H9 (cell line): ENCODE data around the gene GRID2. TPM values are rescaled to one million over a fixed set of nuclear protein-coding genes. Genes with fewer than 3 reads are reported as not detected.

Experiments used
- DNase-seq: peaks from one replicate; pipeline ENCODE4 v3.0.0-alpha.2; 2017
- H2AFZ ChIP-seq: one replicate; pipeline ENCODE4 v1.6.1; 2013; ENCODE audit warnings: mild to moderate bottlenecking, low read length, control low read depth, moderate library complexity
- H2AK5ac ChIP-seq: 2 replicates; pipeline ENCODE4 v1.6.1; 2013; ENCODE audit warnings: low read length, control low read depth, mixed read lengths; ENCODE audit not compliant: insufficient read length
- H2BK120ac ChIP-seq: one replicate; pipeline ENCODE4 v1.6.1; 2013; ENCODE audit warnings: low read depth, mild to moderate bottlenecking, low read length, control low read depth, inconsistent platforms; ENCODE audit not compliant: poor library complexity, severe bottlenecking
- H2BK12ac ChIP-seq: 2 replicates; pipeline ENCODE4 v1.6.1; 2013; ENCODE audit warnings: low read length, control low read depth, mixed read lengths, low read depth; ENCODE audit not compliant: insufficient read length
- H2BK15ac ChIP-seq: 2 replicates; pipeline ENCODE4 v1.6.1; 2013; ENCODE audit warnings: low read depth, low read length, control low read depth
- H2BK20ac ChIP-seq: one replicate; pipeline ENCODE4 v1.6.1; 2013; ENCODE audit warnings: low read depth, mild to moderate bottlenecking, low read length, control low read depth, inconsistent platforms; ENCODE audit not compliant: poor library complexity, severe bottlenecking
- H2BK5ac ChIP-seq: 2 replicates; pipeline ENCODE4 v1.6.1; 2013; ENCODE audit warnings: low read length, control low read depth, mixed read lengths; ENCODE audit not compliant: insufficient read length
- H3K14ac ChIP-seq: 2 replicates; pipeline ENCODE4 v1.6.1; 2013; ENCODE audit warnings: low read length, control low read depth; ENCODE audit not compliant: insufficient read depth
- H3K18ac ChIP-seq: 2 replicates; pipeline ENCODE4 v1.6.1; 2013; ENCODE audit warnings: low read depth, mild to moderate bottlenecking, mixed read lengths, low read length, control low read depth; ENCODE audit not compliant: insufficient read length
- H3K23ac ChIP-seq: 2 replicates; pipeline ENCODE4 v1.6.1; 2013; ENCODE audit warnings: low read length, control low read depth, mixed read lengths, low read depth; ENCODE audit not compliant: insufficient read length
- H3K23me2 ChIP-seq: 2 replicates; pipeline ENCODE4 v1.6.1; 2013; ENCODE audit warnings: low read depth, mild to moderate bottlenecking, mixed read lengths, low read length, control low read depth; ENCODE audit not compliant: insufficient read length, poor library complexity, severe bottlenecking
- H3K27ac ChIP-seq: 2 replicates; pipeline ENCODE4 v1.5.1; 2013; ENCODE audit warnings: low read length, control low read depth, mixed read lengths, low read depth; ENCODE audit not compliant: insufficient read length
- H3K27me3 ChIP-seq: 2 replicates; pipeline ENCODE4 v1.6.1; 2013; ENCODE audit warnings: low read length, control low read depth, inconsistent platforms; ENCODE audit not compliant: insufficient read depth
- H3K4ac ChIP-seq: 2 replicates; pipeline ENCODE4 v1.6.1; 2013; ENCODE audit warnings: low read depth, mild to moderate bottlenecking, control low read depth, inconsistent platforms, low read length, moderate library complexity
- H3K4me1 ChIP-seq: 2 replicates; pipeline ENCODE4 v1.6.1; 2013; ENCODE audit warnings: low read length, control low read depth, inconsistent platforms; ENCODE audit not compliant: insufficient read depth
- H3K4me2 ChIP-seq: 2 replicates; pipeline ENCODE4 v1.6.1; 2013; ENCODE audit warnings: low read length, control low read depth, mixed read lengths; ENCODE audit not compliant: insufficient read length, insufficient read depth
- H3K56ac ChIP-seq: 2 replicates; pipeline ENCODE4 v1.6.1; 2013; ENCODE audit warnings: low read depth, mild to moderate bottlenecking, mixed read lengths, low read length, control low read depth; ENCODE audit not compliant: insufficient read length
- H3K79me1 ChIP-seq: 2 replicates; pipeline ENCODE4 v1.6.1; 2013; ENCODE audit warnings: low read depth, mild to moderate bottlenecking, moderate library complexity, low read length, control low read depth, inconsistent platforms; ENCODE audit not compliant: insufficient read depth, poor library complexity, severe bottlenecking
- H3K79me2 ChIP-seq: 2 replicates; pipeline ENCODE4 v1.6.1; 2013; ENCODE audit warnings: low read length, control low read depth, inconsistent platforms; ENCODE audit not compliant: insufficient read depth
- H3K9ac ChIP-seq: 2 replicates; pipeline ENCODE4 v1.6.1; 2013; ENCODE audit warnings: low read length, control low read depth, mixed read lengths; ENCODE audit not compliant: insufficient read length; ENCODE audit errors: extremely low read depth
- H3K9me3 ChIP-seq: one replicate; pipeline ENCODE4 v1.6.1; 2013; ENCODE audit warnings: low read depth, low read length, inconsistent platforms; ENCODE audit not compliant: control insufficient read depth
- H3T11ph ChIP-seq: one replicate; pipeline ENCODE4 v1.6.1; 2013; ENCODE audit warnings: mild to moderate bottlenecking, low read length, control low read depth, inconsistent platforms
- H4K20me1 ChIP-seq: one replicate; pipeline ENCODE4 v1.6.1; 2013; ENCODE audit not compliant: control insufficient read depth, insufficient read length, insufficient read depth
- H4K5ac ChIP-seq: 2 replicates; pipeline ENCODE4 v1.6.1; 2013; ENCODE audit warnings: low read depth, mild to moderate bottlenecking, mixed read lengths, low read length, control low read depth; ENCODE audit not compliant: insufficient read length
- H4K8ac ChIP-seq: replicated peaks from 2 replicates; pipeline ENCODE4 v1.6.1; 2013; ENCODE audit warnings: low read length, control low read depth, mixed read lengths, low read depth; ENCODE audit not compliant: insufficient read length
- H4K91ac ChIP-seq: 2 replicates; pipeline ENCODE4 v1.6.1; 2013; ENCODE audit warnings: low read depth, mild to moderate bottlenecking, moderate library complexity, mixed read lengths, low read length, control low read depth; ENCODE audit not compliant: insufficient read length
- H3K27ac Mint-ChIP-seq, 3 experiments: 2 replicates in 2 of 3; 3 replicates in 1 of 3; pipeline ENCODE4 v1.8.0; 2020 to 2021; ENCODE audit warnings: mixed read lengths in 3 of 3, mild to moderate bottlenecking in 1 of 3, moderate library complexity in 1 of 3
- H3K27me3 Mint-ChIP-seq: 2 replicates; pipeline ENCODE4 v1.8.0; 2021; ENCODE audit warnings: low read depth, mild to moderate bottlenecking, moderate library complexity, mixed read lengths
- H3K36me3 Mint-ChIP-seq, 3 experiments: 2 replicates in 2 of 3; 3 replicates in 1 of 3; pipeline ENCODE4 v1.8.0; 2020 to 2021; ENCODE audit warnings: low read depth in 3 of 3, mixed read lengths in 3 of 3; ENCODE audit not compliant: insufficient read depth in 1 of 3
- H3K4me1 Mint-ChIP-seq, 2 experiments: 2 replicates each; pipeline ENCODE4 v1.8.0; 2020; ENCODE audit warnings: mixed read lengths in 2 of 2
- H3K4me3 Mint-ChIP-seq, 2 experiments: 2 replicates in 1 of 2; 3 replicates in 1 of 2; pipeline ENCODE4 v1.8.0; 2020 to 2021; ENCODE audit warnings: mild to moderate bottlenecking in 2 of 2, mixed read lengths in 2 of 2, moderate library complexity in 1 of 2
- H3K9me3 Mint-ChIP-seq, 2 experiments: 2 replicates in 1 of 2; 3 replicates in 1 of 2; pipeline ENCODE4 v1.8.0; 2020; ENCODE audit warnings: mild to moderate bottlenecking in 2 of 2, mixed read lengths in 2 of 2, moderate library complexity in 1 of 2
- CTCF ChIP-seq: fragments of 200-600 bp; sonication (generic); conservative IDR thresholded peaks from 3 replicates; pipeline ENCODE4 v1.8.0; 2021; ENCODE audit warnings: antibody characterized with exemption, mild to moderate bottlenecking
- WGBS: extraction: QIAGEN DNeasy Blood & Tissue Kit; methylation state at CpG from one replicate; pipeline ENCODE4 v1.1.7; 2013; ENCODE audit warnings: missing lambda C conversion rate, low lambda C conversion rate, mixed read lengths; ENCODE audit not compliant: insufficient read length; ENCODE audit errors: extremely low coverage; 5-methylcytosine and 5-hydroxymethylcytosine counted together
- total RNA-seq: library from RNA; stranded (reverse); gene quantifications from 2 replicates; pipeline ENCODE4 v1.2.1, GENCODE V29; 2021

GRID2 gene
- total RNA-seq, 1 experiment from 2014 or later: 21.8 TPM

- no peak overlapping the region for H3K14ac ChIP-seq
- H2BK5ac ChIP-seq: no peak overlapping the region
- H2BK20ac ChIP-seq: no peak overlapping the region
- Mint-ChIP-seq H3K27me3 (no peaks in the 10 kb centered on the region), H3K9me3 (no peaks in the 10 kb centered on the region), H3K4me3 (no peak overlapping the region), H3K27ac (no peak overlapping the region), H3K36me3 (no peaks in the 10 kb centered on the region), H3K4me1 (peaks cover 0 to 6% of the 10 kb centered on the region in 2 experiments; a peak in 2 of 4 replicates)
- H2BK15ac ChIP-seq: no peak overlapping the region
- no peaks in the 10 kb centered on the region for H3K79me1 ChIP-seq
- no peaks in the 10 kb centered on the region for H3K4me1 ChIP-seq
- no peak overlapping the region for H3K4ac ChIP-seq
- no peaks in the 10 kb centered on the region for H3K79me2 ChIP-seq
- no peak for DNase-seq
- no peak overlapping the region for H3K18ac ChIP-seq
- H3K9ac ChIP-seq: no peak overlapping the region
- peaks cover 2% of the 10 kb centered on the region; the same call in 1 of the 2 replicates for H3K27me3 ChIP-seq
- no peaks in the 10 kb centered on the region for H4K20me1 ChIP-seq
- H2AFZ ChIP-seq: no peak overlapping the region
- TF ChIP-seq CTCF: no peak
- no peak overlapping the region for H4K8ac ChIP-seq
- no peak overlapping the region for H2AK5ac ChIP-seq
- H4K91ac ChIP-seq: no peak overlapping the region
- H3K9me3 ChIP-seq: no peaks in the 10 kb centered on the region
- no peak overlapping the region for H2BK12ac ChIP-seq
- no peak overlapping the region for H3K56ac ChIP-seq
- H3K4me2 ChIP-seq: no peak overlapping the region
- H3K23me2 ChIP-seq: no peaks in the 10 kb centered on the region
- H3K23ac ChIP-seq: no peak overlapping the region
- no peak overlapping the region for H2BK120ac ChIP-seq
- no peak overlapping the region for H3T11ph ChIP-seq
- no peak overlapping the region for H4K5ac ChIP-seq
- H3K27ac ChIP-seq: no peak overlapping the region
- WGBS: no CpG with 5 or more reads among the region's 1 CpG
These were observed 763.0 kb downstream of the GRID2 start for GRCh38 chr4:93066749-93067148.
